Activated effector memory CD4-positive, alpha-beta T cell treated with Interleukin-2 at 50 U/mL for 16 hours (primary cell): ENCODE measurements around the gene RRAD.
A peak's percentile ranks its signal among the peaks of the same experiment; 100 is the strongest.
"Not testable (repeated sequence)": the region's sequence is repeated elsewhere in the genome, so short reads cannot be mapped to it uniquely, and the experiment has no call there.

Source experiments
- DNase-seq: peaks from one replicate; pipeline ENCODE4 v3.0.0-alpha.2; 2020

Gene RRAD

DNA sequence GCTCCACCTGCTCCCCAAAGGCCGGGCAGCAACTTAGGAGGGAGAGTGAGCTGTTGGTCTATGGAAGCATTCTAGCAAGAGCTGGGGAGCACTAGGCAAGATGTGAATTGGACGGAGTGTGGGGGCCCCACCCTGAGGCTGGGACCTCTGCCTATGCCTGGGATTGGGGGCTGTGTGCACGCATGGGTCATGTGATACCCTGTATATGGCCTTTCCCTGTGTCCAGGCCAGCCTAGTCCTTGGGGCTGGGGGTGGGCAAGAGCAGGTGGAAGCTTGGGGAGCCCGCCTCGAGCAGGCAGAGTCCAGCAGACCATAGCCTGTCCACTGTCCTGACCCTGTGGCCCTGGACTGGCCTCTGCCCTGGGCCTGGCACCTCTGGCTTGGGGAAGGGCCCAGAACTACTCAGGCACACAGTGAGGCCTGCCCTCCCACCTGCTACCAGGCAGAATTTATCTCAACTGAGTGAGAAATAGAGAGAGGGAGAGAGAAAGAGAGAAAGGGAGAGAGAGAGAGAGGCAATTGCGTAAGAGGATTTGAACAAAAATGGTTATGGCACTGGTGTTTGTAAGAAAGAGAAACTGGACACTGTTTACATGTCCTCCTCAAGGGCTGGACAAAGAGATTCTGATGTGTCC lies 25.9 kb downstream of the RRAD start:
- no peak for DNase-seq

- DNase-seq, result no peak
Observed at GRCh38 chr16:66898933-66899309, 26.4 kb downstream of the RRAD start.

DNA sequence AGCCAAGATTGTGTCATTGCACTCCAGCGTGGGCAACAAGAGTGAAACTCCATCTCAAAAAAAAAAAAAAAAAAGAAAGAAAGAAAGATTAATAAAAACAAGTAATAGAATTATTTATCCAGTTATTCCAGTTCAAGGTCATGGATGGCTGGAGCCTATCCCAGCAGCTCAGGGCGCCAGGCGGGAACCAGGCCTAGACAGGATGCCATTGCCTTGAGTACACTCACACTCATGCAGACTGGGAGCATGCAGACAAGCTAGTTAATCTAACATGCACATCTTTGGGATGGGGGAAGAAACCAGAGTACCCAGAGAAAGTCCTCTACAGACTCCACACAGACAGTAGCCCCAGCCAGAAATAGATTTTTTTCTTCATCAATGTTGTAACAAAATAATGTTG lies 27.1 kb downstream of the RRAD start:
- no peak for DNase-seq

DNA sequence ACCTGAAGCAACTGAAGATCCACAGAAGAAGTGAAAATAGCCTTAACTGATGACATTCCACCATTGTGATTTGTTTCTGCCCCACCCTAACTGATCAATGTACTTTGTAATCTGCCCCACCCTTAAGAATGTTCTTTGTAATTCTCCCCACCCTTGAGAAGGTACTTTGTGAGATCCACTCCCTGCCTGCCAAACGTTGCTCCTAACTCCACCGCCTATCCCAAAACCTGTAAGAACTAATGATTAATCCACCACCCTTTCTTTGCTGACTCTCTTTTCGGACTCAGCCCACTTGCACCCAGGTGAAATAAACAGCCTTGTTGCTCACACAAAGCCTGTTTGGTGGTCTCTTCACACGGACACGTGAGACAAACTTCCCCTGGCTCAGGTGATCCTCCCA lies 28.7 kb downstream of the RRAD start:
- DNase-seq, result not testable (repeated sequence)

- DNase-seq, result no peak
Observed at GRCh38 chr16:66895999-66896398, 29.3 kb downstream of the RRAD start.

GRCh38 chr16:66895689-66895979 lies 29.7 kb downstream of the RRAD start:
- no peak for DNase-seq

GRCh38 chr16:66894948-66895688 lies 30.2 kb downstream of the RRAD start:
- DNase-seq, result peak; percentile 27

- DNase-seq, result no peak
Observed at GRCh38 chr16:66894055-66894454, 31.3 kb downstream of the RRAD start.

DNA sequence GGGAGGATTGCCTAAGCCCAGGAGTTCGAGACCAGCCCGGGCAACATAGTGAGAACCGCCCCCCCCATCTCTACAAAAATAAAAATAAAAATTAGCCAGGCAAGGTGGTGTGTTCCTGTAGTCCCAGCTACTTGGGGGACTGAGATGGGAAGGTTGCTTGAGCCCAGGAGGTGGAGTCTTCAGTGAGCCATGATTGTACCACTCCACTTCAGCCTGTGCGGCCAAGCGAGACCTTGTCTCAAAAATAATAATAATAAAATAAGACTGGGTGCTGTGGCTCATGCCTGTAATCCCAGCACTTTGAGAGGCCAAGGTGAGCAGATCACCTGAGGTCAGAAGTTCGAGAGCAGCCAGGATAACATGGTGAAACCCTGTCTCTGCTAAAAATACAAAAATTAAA lies 33.5 kb downstream of the RRAD start:
- DNase-seq, result no peak

- DNase-seq, result no peak
Observed at GRCh38 chr16:66891360-66891759, 34.0 kb downstream of the RRAD start.

- DNase-seq, result no peak
Observed at GRCh38 chr16:66890799-66891198, 34.5 kb downstream of the RRAD start.

GRCh38 chr16:66889622-66890021 lies 35.7 kb downstream of the RRAD start:
- no peak for DNase-seq

DNA sequence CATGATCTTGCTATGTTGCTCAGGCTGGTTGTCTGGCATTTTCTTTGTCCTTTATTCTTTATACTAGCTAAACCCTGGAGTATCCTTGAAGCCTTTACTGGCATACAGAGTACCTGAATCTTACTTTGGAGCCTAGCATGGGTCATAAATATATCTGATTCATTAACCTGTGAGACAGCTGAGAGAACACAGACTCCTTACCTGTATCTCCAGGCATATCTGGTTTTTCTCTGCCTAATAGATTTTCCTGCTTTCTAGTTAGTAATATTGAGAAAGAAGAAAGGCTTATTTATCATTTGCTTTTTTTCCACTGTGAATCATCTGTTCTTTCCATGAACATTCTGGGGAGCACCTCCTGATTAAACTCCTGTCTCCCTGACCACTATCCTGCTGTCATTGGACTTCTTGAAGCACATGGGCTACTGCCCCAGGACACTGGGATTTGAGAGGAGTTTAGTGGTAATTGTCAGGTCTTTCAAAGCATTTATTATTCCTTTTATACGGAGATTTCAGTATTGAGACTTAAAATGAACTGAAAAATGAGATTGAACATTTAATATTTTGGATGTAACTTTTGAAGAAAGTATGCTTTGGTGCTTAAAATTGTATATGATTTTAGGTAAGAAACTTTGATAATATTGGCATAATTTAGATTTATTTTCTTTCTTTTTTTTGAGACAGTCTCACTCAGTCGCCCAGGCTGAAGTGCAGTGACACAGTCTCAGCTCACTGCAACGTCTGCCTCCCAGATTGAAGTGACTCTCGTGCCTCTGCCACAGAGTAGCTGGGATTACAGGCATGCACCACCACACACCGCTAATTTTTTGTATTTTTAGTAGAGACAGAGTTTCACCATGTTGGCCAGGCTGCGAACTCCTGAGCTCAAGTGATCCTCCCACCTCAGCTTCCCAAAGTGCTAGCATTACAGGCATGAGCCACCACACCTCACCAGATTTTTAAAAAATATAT lies 36.4 kb downstream of the RRAD start:
- DNase-seq, result no peak

- DNase-seq, result no peak
Observed at GRCh38 chr16:66886914-66887313, 38.4 kb downstream of the RRAD start.

- DNase-seq, result no peak
Observed at GRCh38 chr16:66886321-66886720, 39.0 kb downstream of the RRAD start.

DNA sequence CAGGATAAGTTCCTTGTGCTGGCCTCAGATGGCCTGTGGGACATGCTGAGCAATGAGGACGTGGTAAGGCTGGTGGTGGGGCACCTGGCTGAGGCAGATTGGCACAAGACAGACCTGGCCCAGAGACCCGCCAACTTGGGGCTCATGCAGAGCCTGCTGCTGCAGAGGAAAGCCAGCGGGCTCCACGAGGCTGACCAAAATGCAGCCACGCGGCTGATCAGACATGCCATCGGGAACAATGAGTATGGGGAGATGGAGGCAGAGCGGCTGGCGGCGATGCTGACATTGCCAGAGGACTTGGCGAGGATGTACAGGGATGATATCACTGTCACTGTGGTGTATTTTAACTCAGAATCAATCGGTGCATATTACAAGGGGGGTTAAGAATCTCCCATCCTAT lies 39.8 kb downstream of the RRAD start:
- DNase-seq, result no peak

DNA sequence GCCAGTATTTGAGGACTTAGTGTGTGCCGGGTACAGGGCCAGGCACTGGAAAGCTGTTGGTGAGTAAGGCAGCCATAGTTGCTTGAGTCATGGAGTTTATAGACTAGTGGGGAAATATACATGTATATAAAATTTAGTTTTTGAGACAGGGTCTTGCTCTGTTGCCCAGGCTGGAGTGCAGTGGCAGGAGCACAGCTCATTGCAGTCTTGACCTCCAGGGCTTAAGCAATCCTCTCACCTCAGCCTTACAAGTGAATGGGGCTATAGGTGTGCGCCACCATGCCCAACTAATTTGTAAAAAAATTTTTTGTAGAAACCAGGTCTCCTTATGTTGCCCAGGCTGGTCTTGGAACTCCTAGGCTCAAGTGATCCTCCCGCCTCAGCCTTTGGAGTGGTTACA lies 42.6 kb downstream of the RRAD start:
- DNase-seq, result no peak

DNA sequence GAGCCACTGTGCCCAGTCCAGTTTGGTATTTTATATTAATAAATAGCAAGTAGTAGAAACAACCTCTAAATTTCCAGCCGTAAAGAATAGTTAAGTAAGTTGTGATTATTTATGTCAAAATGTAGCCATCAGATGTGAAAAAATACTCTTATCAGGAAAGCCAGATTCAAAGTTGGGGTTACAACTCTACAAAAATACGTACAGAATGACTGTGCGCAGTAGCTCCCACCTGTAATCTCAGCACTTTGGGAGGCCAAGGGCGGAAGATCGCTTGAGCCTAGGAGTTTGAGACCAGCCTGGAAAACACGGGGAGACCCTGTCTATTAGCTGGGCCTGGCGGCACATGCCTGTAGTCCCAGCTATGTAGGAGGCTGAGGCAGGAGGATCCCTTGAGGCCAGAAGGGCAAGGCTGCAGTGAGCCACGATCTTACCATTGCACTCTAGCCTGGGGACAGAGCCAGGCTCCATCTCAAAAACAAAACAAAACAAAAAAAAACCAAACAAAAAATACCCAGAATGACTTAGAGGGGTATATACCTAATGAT lies 43.3 kb downstream of the RRAD start:
- DNase-seq, result no peak

- DNase-seq, result no peak
Observed at GRCh38 chr16:66881560-66881959, 43.8 kb downstream of the RRAD start.

DNA sequence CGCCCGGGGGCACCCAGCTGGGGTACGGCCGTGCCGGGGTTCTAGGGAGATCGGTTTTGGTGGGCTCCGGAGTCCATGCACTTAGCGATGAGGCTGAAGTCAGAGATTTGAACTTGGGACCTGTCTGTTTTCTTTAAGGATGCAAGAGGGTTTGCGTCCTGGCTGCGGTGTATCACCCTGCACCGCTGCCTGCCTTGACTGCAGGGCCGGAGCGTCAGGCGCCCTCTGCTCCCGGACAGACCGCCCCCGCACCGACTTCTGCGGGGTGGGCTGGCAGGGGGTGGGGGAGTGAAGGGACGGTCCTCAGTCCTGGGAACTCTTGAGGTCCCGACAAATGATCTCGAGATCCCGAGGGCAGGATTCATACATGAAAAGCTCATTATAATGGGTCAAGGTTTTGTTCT lies 44.3 kb downstream of the RRAD start:
- DNase-seq, result no peak

GRCh38 chr16:66880288-66881013 lies 44.9 kb downstream of the RRAD start, which contains the start of gene PDP2:
PDP2 (plus strand) TSS chr16:66880515; CDS start chr16:66884285, 3,770 bp downstream.
- DNase-seq, result peak; percentile 83

DNA sequence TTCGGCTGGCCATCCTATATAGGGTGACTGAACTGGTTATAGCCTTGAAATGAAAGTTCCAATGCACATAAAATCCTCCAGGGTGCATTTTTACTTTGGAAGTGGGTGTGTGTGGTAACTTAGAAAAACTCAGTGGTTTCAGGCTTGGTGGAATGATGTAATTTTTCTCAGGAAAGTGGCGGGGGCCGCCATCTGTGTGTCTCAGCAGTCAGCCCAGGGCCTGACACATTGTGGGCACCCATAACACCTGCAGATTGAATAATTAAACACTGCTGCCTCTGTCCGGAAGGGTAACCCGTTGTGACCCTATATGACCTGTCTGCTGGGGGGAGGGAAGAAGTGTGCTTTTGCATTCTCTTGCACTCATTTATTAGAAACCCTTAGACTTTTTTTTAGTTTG lies 47.3 kb downstream of the RRAD start:
- no peak for DNase-seq
